Fibroblast of the conjunctiva (primary cell): Measurements from ENCODE around the gene PIGK.
"Not testable (repeated sequence)": the region's sequence is repeated elsewhere in the genome, so short reads cannot be mapped to it uniquely, and the experiment has no call there.

Experiments
- DNase-seq: peaks from one replicate; pipeline ENCODE4 v3.0.0-alpha.2; 2010; ENCODE audit warnings: low read depth

PIGK gene

DNA sequence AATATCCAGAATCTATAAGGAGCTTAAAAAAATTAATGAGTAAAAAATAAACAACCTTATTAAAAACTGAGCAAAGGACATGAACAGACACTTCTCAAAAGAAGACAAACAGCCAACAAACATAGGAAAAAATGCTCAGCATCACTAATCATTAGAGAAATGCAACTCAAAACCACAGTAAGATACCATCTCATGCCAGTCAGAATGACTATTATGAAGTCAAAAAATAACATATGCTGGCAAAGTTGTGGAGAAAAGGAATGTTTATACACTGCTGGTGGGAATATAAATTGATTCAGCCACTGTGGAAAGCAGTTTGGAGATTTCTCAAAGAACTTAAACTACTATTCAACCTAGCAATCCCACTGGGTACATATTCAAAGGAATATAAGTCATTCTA, 25.3 kb downstream of the PIGK start:
- no peak for DNase-seq

DNA sequence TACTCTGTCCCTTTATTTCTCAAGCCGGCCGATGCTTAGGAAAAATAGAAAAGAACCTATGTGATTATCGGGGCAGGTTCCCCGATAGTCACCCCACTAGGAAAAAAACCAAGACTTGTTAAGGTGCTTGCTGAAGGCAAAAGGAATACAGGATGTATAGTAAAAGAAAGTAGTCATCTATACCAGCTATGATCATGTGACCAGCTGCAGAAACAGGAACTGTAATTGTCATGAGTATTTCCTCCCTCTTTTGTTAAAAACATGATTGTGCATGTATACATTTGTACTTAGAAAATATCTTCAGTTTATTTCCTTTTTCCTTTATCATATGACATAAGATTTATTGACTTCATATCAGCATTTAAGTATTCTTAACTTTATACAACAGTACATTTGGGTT, 30.5 kb downstream of the PIGK start:
- no peak for DNase-seq

DNA sequence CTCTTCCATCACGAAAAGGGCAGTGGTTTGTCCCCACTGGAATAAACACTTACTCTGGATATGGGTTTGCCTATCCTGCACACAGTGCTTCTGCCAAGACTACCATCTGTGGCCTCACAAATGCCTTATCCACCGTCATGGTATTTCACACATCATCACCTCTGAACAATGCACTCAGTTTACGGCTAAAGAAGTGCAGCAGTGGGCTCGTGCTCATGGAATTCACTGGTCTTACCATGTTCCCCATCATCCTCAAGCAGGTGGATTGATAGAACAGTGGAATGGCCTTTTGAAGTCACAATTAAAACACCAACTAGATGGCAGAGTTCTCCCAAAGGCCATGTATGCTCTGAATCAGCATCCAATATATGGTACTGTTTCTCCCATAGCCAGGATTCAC, 32.3 kb downstream of the PIGK start:
- not testable (repeated sequence) for DNase-seq

DNA sequence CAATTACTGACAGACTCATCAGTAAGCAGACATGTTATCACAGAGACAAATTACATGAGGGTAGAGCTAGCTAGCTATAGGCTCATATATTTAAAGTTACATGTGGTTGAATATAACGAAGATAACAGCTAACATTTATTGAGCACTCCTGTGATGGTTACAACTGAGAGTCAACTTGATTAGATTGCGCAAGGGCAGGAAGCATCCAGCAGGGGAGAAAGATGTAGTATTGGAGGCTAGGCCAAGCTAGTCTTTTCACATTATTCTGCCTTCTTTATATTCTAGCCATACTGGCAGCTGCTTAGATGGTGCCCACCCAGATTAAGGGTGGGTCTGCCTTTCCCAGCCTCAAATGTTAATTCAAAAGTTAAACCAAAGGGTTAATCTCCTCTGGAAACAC, 37.1 kb downstream of the PIGK start:
- DNase-seq, result no peak

DNA sequence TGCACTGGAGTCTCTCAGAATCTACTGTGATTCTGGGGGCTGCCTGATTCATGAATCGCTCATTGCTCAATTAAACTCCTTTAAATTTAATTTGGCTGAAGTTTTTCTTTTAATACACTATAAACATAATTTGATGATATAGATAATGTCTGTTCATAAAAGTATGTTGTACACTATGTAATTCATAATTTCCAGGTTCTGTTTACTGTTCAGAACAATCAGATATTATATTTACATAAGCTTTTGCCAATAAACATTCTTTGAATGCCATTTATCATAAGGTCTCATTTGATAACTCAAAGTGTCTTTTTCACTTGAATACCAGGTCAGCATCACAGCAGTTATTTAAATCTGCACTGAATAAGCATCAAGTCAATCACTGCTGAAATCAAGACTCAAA, 39.6 kb downstream of the PIGK start:
- DNase-seq, result no peak

DNA sequence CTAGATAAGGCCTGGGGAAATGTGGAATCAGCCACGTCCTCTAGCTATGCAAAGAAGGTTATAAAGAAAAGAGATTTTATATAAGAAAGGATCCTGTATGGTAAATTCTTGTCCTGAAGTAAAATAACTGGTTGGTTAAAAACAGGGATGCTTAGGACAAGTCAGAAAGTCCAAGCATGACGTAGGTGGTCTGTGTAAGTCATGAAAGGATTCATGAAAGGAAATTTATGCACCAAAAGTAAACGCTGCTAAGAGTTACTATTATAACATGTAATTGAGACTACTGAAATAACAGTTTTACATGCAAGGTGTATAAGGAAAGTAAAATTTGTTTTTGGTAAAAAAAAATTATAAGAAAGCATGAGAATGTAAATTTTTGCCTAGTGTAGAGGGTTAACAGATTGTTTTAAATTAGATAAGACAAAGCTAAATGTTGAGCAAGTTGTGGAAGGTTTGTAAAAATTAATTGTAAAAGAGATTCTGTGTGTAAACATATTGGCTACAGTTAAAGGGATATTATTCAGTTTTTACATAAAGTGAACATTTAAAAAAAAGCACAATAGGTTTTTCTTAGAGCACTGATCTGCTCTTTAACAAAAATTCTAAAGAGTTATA, 43.9 kb downstream of the PIGK start:
- DNase-seq, result no peak

DNA sequence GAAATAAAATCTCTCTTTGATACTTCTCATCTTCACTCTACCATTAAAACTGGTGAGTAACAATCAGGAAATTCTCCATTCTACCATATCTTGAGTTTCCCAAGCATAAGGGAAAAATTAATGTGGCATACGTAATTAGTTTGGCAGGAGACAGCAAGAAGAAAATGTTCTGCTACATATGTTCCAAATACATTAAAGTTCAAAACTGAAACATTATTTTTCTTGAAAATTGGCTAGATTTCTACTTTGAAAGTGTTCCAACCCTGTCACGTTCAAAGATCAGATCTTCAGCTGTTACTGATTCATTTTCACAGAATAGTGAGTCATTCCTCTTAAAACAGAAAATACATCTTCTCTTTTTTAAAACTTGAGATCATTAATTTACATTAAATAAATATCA, 48.5 kb downstream of the PIGK start:
- peak; percentile 86 for DNase-seq

DNA sequence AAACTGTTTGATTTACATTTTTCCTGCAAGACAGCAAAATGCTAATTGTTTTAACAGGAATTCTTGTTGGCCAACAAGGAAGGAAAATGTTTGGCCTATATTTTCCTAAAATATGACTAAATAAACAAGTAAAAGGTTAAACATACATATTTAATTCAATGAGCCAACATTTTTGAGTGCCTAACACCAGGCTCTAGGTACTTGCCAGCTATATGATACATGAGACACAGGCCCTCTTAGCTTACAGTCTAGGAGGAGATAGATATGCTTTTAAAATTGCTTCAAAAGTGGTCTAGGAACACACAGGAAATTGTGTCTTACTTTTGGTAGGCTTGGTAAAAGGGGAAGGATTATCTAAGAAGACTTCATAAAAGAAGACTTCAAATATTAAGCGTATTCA, 50.9 kb downstream of the PIGK start:
- DNase-seq, result no peak

DNA sequence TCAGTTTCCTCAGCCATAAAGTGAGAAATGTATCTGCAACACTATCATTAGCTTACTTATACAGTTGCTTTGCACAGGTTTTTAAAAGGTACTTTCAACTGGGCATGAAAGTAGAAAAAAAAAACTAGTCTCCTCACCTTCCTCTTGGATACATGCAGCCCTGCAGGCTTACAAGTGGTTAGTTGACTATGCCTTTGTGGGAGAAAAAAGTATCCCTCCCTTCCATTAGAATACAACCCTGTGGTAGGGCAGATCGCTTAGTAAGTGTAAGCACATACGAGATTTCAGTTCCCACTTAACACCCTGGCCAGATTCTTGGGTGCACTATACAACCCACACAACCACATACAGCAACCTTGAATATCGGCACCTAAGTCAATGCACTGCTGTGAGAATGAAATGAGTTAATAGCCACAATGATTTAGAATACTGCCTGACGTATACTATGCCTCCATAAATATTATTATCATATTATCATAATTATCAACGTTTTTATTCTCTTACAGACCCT, 54.7 kb downstream of the PIGK start:
- no peak for DNase-seq

DNA sequence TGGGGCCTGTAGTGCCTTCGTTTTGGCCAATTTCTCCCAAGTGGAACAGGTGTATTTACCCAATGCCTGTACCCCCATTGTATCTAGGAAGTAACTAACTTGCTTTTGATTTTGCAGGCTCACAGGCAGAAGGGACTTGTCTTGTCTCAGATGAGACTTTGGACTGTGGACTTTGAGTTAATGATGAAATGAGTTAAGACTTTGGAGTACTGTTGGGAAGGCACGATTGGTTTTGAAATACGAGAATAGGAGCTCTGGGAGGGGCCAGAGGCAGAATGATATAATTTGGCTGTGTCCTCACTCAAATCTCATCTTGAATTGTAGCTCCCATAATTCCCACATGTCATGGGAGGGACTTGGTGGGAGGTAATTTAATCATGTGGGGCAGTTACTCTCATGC, 59.5 kb downstream of the PIGK start:
- DNase-seq, result not testable (repeated sequence)

DNA sequence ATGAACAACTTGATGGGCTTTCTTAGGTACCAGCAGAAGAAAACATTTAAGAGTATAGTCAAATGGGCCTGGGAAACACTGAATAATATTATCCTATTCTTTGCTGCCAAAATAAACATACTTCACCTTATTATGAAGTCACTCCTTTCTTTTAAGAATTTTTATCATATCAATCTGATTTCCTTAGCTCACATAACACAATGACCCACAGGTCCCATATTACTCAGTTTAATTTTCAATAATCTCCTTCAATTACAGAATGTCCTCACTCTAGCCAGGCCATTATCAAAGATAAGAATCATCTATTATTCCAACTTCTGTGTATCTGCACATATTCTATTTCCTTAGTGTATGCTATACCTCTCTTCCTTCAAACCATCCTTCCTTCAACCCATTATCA, 63.0 kb downstream of the PIGK start:
- no peak for DNase-seq

DNA sequence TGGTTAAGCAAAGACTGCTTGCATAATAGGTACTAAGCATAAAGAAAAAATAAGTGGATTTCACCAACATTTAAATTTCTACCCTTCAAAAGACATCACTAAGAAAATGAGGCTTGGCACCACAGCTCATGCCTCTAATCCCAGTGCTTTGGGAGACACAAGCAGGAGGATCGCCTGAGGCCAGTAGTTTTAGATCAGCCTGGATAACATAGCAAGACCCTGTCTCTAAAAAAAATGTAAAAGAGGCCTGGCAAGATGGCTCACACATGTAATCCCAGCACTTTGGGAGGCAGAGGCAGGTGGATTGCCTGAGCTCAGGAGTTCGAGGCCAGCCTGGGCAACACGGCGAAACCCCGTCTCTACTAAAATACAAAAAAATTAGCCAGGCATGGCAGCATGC, 73.0 kb downstream of the PIGK start:
- no peak for DNase-seq

DNA sequence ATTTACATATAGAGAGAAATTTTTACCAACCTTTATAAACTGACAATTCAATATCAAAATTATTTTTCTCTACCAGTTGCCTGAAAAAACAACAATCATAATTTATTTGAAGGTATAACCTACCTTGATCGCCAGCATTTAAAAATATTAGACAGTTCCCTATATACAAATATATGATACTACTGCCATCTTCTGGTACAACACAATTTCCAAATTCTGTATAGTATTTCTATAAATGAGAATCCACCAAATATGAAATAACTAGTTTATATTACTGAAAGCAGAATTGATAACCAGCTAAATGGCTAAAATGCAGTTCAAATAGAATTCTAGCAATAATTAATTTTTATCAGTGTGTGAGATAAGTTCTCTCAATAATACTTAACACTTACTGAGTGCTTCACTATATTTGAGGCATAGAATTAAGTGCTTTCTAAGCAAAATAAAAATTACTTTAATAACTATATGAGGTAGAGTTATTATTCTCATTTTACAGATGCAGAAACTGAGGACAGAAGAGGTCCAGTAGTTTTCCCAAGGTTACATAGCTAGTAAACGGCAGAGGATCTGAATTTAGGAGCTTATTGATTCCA, 75.6 kb downstream of the PIGK start:
- DNase-seq, result no peak

DNA sequence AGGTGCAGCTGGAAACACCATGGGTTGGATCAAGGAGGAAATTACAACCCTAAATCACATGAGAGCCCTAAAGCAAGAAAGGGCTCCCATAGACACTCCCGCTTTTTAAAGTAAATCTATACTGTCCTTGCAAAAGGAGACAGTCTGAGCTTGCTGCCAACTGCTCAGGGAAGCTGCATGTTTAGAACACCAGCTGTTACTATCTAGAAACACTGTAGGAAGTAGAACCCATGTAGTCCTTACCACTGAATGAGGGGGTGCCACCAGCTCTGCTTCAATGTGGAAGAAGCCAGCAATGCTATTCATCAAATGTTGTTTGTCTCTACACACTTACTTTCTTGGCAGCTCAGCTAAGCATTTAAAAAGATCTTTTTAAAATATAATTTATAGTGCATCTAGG, 79.8 kb downstream of the PIGK start:
- no peak for DNase-seq

DNA sequence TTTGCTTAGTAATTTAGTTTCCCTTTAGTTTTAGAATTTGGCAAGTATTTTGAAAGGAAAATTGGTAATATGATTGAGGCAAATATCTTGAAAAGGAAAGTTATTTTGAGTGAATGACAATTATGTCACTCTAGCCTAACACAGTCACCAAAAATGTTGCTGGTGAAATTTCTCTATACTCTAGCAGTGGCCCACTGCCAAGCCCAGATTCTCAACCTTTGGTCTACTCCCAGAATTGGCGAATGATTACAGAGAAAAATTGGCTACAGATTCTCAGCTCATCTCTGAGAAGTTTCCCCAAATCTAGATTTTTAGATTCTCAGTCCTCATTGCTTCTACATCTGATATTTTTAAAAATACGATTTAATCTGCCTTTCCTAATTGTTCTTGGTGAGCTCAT, 84.9 kb downstream of the PIGK start:
- no peak for DNase-seq

DNA sequence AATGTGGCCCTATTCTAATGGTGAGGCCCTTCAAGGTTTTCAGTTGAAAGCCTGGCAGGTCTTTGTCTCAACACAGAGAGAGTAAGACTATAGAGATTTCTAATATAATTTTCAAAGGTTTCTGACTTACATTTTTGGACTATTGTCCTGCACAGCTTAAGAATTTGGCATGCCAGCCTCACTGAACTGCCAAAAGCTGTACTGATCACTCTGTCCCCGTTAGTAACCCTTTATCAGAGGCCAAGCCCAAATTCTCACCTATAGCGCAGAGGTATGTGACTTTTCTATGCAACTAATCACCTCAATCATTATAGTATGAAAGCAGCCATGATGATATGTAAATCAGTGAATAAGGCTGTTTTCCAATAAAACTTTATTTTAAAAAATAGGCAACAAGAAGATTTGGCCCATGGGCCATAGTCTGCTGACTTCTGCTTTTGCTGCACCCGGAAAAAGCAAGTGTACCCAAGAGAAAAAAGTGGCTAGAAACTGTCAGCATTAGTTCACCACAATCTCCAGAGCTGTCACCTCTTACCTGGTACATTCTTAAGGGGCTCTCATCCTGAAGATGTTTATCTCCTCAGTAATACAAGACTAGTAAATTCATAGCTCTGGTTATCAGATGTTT, 85.4 kb downstream of the PIGK start:
- no peak for DNase-seq

DNA sequence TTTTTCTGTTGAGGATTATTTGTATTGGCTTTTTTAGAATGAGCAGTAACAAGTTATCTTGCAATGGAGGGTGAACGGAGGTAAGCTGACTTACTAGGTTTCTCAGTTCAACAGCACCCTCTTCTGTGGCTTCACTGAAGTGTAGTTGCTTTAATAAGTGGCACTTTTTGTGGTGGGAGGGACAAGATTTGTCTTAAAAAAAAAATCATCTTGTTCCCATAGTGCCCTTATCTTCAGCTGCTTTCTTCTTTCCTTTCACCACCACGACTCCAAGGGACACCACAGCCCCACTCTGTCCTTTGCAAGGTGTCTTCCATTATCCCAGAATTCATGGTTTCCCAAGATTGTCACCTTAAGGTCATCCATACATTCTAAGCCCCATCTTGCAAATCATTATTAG, 92.9 kb downstream of the PIGK start:
- DNase-seq, result peak; percentile 82

DNA sequence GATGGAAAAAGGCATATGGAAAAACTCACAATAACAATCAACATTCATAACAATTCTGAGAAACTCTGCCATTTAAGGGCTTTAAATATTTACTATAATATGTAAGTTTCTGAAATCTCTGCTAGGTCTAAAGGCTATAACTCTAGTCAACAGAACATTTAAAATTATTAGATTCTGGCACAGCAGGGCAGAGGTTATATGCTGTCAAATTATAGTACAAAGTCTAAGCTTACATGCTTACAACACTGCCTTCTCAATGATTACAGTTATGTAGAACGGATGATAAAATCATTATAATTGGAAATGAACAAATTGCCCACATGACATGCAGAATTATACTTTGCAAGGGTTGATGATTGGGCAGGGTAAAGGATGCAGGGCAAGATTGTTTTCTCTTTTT, 97.7 kb downstream of the PIGK start:
- no peak for DNase-seq

DNA sequence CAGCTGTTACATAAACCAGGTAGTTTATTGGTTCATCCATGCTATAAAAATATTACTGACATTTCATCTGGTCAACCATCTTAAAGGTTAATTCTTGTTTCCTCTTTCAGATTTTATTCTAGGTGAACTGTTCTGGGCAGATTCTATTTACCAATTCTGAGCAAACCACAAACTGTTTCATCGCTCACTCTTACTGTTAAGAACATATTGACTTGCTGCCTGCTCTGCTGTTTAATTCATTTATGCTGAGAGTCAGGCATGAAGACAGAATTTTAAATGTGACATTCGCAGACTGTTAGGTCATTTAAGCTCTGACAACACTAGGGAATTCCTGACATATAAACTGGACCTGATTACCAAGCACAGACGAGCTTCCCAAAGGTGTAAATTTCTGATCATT, 98.3 kb downstream of the PIGK start:
- DNase-seq, result no peak

DNA sequence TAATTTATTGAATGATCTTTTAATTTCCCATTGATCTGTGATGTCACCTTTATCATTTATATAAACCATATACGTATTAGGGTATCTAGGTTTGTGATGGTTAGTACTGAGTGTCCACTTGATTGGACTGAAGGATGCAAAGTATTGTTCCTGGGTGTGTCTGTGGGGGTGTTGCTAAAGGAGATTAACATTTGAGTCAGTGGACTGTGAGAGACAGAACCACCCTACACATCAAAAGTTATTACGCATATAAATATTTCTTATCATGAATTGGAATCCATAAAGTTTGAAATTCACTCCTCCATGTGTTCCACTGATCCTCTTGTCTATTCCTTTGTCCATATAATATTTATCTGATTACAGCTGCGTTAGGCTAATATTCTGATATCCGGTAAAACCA, 100.5 kb downstream of the PIGK start:
- no peak for DNase-seq

DNA sequence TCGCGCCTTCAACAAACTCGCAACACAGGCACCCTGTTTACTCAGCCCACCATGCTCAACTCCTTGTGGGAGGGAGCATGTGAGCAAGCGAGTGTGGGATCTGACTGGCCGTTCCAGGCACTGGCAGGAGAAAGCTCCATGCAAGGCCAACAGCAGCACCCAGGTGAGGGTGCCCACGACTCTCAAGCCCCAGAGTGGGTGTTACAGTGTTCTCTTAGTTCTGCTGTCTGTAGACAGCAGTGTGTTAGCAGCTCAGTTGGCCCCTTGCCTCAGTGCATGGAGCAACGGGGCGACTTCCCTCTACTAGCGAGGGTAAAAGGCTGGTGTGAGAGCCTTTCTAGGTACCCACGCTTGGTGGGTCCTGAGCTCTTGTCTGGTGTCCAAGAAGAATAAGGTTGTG, 114.6 kb downstream of the PIGK start:
- DNase-seq, result no peak

DNA sequence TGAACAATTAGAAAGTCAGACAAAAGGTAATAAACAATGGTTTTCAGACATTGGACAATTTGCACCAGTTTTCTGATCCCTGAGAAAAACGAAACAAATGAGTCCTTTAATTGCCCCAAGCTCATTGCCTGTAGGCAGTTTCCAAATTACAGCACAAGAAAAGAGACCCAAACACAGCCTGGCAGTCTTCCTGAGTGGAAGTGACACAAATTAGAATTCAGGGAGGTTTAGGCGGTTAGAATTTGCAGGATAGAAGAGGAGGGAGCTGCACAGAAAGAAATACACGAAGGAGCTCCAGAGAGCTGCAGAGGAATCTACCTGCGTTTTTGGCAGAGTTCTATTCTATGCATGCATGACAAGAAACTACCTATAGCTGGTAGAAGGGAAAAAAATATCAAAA, 115.7 kb downstream of the PIGK start:
- DNase-seq, result no peak

DNA sequence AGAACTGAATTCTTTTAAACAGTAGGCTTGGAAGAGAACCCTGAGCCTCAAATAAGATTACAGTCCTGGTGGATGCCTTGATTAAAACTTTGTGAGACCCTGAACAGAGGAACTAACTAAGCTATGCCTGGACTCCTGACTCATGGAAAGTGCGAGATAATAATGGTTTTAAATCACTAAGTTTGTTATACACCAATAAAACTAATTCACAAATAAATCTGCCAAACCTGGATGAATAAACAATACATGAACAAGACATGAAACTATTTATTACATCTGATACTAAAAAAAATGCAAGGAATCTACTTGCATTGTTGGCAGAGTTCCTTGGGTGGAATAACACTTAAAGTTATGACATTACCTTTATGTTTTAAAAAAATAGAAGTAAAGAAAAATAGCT, 118.4 kb downstream of the PIGK start:
- no peak for DNase-seq
